T47D (cell line): Measurements from ENCODE around the gene SLC25A39.
"Not testable (repeated sequence)": the region's sequence is repeated elsewhere in the genome, so short reads cannot be mapped to it uniquely, and the experiment has no call there.

ENCODE experiments used
- DNase-seq, 2 experiments: peaks; one replicate each; pipeline versions ENCODE4 v3.0.0 to v3.0.0-alpha.2; 2011 to 2012; ENCODE audit warnings: low read depth in 1 of 2, low spot score in 1 of 2
- JUND ChIP-seq: IDR thresholded peaks from 2 replicates; pipeline ENCODE4 v1.6.1; 2012; ENCODE audit warnings: low read depth
- in situ Hi-C: cut with HindIII; loops from 2 replicates; pipeline ENCODE4 v1.10.0; 2016; ENCODE audit warnings: low sequenced_read_pairs, low pct_unique_long_range_greater_than_20kb

Gene SLC25A39, protein sequence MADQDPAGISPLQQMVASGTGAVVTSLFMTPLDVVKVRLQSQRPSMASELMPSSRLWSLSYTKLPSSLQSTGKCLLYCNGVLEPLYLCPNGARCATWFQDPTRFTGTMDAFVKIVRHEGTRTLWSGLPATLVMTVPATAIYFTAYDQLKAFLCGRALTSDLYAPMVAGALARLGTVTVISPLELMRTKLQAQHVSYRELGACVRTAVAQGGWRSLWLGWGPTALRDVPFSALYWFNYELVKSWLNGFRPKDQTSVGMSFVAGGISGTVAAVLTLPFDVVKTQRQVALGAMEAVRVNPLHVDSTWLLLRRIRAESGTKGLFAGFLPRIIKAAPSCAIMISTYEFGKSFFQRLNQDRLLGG

GRCh38 chr17:44324571-44325275 is at the start of gene SLC25A39:
SLC25A39 (minus strand) TSS chr17:44324823; CDS start chr17:44323562, 1,261 bp downstream.
- in situ Hi-C loops: no loop called here
- DNase-seq: peak; percentile 71 to 98
- TF ChIP-seq JUND: no peak

DNA sequence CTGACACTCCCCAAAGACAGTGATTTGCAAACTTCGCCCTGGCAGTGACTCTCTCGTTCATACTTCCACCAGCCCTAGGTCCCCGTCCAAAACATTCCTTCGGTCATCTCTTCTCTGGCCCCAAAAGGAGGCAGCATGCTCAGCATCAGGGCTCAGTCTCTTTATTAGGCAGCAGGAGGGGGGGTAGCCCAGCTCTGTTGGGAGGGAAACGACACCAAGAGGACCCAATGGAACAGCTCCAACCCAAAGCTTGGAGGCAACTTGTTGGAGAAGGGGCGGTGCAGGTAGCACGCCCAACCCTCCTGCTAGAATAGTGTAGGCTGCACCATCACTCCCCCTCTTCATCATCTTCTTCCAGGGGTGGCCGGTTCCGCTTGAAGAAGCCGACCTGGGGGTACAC is 47.4 kb upstream of the SLC25A39 start:
- no peak for DNase-seq
- in situ Hi-C loops: no loop called here

DNA sequence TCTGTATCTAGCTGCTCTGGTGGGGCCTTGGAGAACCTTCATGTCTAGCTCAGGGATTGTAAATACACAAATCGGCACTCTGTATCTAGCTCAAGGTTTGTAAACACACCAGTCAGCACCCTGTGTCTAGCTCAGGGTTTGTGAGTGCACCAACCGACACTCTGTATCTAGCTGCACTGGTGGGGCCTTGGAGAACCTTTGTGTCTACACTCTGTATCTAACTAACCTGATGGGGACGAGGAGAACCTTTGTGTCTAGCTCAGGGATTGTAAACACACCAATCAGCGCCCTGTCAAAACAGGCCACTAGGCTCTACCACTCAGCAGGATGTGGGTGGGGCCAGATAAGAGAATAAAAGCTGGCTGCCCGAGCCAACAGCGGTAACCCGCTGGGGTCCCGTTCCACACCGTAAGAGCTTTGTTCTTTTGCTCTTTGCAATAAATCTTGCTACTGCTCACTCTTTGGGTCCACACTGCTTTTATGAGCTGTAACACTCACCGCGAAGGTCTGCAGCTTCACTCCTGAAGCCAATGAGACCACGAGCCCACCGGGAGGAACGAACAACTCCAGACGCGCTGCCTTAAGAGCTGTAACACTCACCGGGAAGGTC is 44.9 kb upstream of the SLC25A39 start:
- DNase-seq, in situ Hi-C loops: not testable (repeated sequence)

More for the DNA sequence above, 47.4 kb upstream of the SLC25A39 start:
- TF ChIP-seq JUND: no peak

DNA sequence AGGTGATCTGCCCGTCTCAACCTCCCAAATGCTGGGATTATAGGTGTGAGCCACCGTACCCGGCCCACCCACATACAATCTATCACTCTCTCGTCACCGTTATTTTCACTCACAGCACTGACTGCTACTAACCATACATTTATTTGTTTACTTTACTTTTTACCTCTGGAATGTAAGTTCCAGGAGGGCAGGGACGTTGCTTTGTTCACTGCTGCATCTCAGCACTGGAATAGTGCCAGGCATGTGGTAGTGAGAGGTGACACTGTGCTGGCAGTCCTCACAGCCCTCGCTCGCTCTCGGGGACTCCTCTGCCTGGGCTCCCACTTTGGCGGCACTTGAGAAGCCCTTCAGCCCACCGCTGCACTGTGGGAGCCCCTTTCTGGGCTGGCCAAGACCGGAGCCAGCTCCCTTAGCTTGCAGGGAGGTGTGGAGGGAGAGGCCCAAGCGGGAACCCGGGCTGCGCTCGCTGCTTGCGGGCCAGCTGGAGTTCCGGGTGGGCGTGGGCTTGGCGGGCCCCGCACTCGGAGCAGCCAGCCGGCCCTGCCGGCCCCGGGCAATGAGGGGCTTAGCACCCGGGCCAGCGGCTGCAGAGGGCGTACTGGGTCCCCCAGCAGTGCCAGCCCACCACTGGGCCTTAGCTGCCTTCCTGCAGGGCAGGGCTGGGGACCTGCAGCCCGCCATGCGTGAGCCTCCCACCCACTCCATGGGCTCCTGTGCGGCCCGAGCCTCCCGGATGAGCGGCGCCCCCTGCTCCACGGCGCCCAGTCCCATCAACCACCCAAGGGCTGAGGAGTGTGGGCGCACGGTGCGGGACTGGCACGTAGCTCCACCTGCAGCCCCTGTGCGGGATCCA is 44.0 kb upstream of the SLC25A39 start:
- in situ Hi-C loops, DNase-seq: not testable (repeated sequence)

GRCh38 chr17:44367231-44367979 is 42.8 kb upstream of the SLC25A39 start:
- no peak for TF ChIP-seq JUND
- in situ Hi-C loops: no loop called here
- no peak for DNase-seq

- in situ Hi-C loops: not testable (repeated sequence)
Measured at GRCh38 chr17:44365051-44365450, 40.4 kb upstream of the SLC25A39 start.

GRCh38 chr17:44363613-44364159 is 39.1 kb upstream of the SLC25A39 start, which contains the start of gene FAM171A2:
FAM171A2 (minus strand) TSS chr17:44363853; CDS start chr17:44363714, 139 bp downstream.
- in situ Hi-C loops: no loop called here
- peak; percentile 71 to 91 for DNase-seq
- TF ChIP-seq JUND: no peak

More at GRCh38 chr17:44365051-44365450, 40.4 kb upstream of the SLC25A39 start:
- not testable (repeated sequence) for DNase-seq

GRCh38 chr17:44362949-44363612 is 38.5 kb upstream of the SLC25A39 start:
- TF ChIP-seq JUND: no peak
- peak in 1 of 2 experiments; percentile 76 for DNase-seq
- in situ Hi-C loops: no loop called here

DNA sequence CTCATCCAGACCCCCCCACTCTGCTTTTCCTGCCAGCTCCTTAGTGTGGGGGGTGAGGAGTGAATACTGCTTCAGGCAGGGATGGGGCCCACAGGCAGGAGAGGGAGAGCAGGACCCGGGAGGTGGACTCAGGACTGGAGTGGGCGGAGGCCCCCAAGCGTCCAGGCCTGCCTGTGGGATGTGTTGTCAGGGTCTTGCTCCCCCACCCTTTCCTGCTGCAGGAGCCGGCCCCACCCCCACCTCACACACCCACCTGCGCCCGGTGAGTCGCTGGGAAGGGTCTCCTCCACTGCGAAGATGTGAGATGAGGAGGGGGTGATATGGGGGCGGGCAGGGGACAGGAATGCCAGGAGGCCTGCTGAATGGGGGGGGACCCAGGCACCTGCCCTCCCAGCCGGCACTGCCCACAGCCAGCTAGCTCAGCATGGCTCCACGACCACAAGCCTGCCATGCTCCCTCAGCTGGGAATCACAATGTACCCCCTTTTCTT is 37.9 kb upstream of the SLC25A39 start:
- no peak for DNase-seq

GRCh38 chr17:44361292-44362260 is 37.0 kb upstream of the SLC25A39 start:
- in situ Hi-C loops: no loop called here
- no peak for TF ChIP-seq JUND
- no peak for DNase-seq

More for the DNA sequence above, 37.9 kb upstream of the SLC25A39 start:
- in situ Hi-C loops: no loop called here
- no peak for TF ChIP-seq JUND
